GM10248 (cell line): ENCODE results near the gene KAZALD1.

Experiments used
- CTCF ChIA-PET: fragments of 300-600 bp; sonication (Branson Sonifier 250); formaldehyde crosslinking; extraction: SDS; loops from one replicate; lab custom pipeline; 2021; ENCODE audit warnings: antibody characterized with exemption; lab: Yijun Ruan, JAX
- POLR2A ChIA-PET: fragments of 350-650 bp; sonication (Branson Sonifier 250); formaldehyde crosslinking; extraction: SDS; loops from one replicate; lab custom pipeline; 2020; ENCODE audit warnings: antibody characterized with exemption; lab: Yijun Ruan, JAX
- DNase-seq: peaks from one replicate; pipeline ENCODE4 v3.0.0; 2012; ENCODE audit errors: extremely low spot score
- TF ChIP-seq, protein P1 (sequence below): IDR thresholded peaks from 2 replicates; pipeline ENCODE4 v1.5.1; 2012; ENCODE audit warnings: mild to moderate bottlenecking, low read depth; ENCODE audit errors: extremely low read depth, missing control alignments, control extremely low read depth

KAZALD1 gene

GRCh38 chr10:101069441-101069840 is 7.7 kb downstream of the KAZALD1 start:
- ChIA-PET CTCF (interaction anchor here (1.9 to 23.4 kb wide), 5 partner anchors 12 to 50 kb away, joined by 10 to 855 read pairs (median 21); partner anchors contain the start of genes PDZD7 and SFXN3), POLR2A (no interaction called here)
- no peak for DNase-seq
- TF ChIP-seq, protein P1, sequence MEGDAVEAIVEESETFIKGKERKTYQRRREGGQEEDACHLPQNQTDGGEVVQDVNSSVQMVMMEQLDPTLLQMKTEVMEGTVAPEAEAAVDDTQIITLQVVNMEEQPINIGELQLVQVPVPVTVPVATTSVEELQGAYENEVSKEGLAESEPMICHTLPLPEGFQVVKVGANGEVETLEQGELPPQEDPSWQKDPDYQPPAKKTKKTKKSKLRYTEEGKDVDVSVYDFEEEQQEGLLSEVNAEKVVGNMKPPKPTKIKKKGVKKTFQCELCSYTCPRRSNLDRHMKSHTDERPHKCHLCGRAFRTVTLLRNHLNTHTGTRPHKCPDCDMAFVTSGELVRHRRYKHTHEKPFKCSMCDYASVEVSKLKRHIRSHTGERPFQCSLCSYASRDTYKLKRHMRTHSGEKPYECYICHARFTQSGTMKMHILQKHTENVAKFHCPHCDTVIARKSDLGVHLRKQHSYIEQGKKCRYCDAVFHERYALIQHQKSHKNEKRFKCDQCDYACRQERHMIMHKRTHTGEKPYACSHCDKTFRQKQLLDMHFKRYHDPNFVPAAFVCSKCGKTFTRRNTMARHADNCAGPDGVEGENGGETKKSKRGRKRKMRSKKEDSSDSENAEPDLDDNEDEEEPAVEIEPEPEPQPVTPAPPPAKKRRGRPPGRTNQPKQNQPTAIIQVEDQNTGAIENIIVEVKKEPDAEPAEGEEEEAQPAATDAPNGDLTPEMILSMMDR, result no peak

DNA sequence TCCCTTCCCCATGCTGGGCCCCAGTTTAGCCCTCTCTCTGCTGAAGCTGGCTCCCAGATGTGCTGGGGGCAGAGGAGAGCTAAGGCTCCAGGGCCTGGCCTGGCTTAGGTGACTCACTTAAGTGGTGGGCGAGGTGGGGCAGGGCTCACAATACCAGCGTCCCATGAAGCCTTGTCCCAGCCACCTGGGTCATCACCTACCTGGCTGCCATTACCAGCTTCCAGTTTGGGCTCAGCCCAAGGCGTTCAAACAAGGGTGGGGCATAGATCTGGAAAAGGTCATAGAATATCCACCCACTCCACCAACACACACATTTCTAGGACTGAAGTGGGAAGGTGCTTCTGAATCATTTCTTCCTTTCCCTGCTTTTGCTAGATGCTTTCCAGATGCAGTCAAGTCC is 8.3 kb downstream of the KAZALD1 start:
- POLR2A ChIA-PET, result no interaction called here
- TF ChIP-seq, protein P1, result no peak
- DNase-seq, result no peak
- CTCF ChIA-PET, result interaction anchor here (1.9 to 23.4 kb wide), 4 partner anchors 12 to 30 kb away, joined by 10 to 855 read pairs (median 36); partner anchors contain the start of genes PDZD7 and SFXN3

GRCh38 chr10:101071267-101071884 is 9.6 kb downstream of the KAZALD1 start:
- no peak for DNase-seq

GRCh38 chr10:101071885-101072433 is 10.2 kb downstream of the KAZALD1 start:
- ChIA-PET CTCF (interaction anchor here (0.7 to 23.4 kb wide), 8 partner anchors 10 to 70 kb away, joined by 3 to 855 read pairs (median 4); partner anchors contain the start of genes PDZD7 and SFXN3), POLR2A (no interaction called here)
- TF ChIP-seq, protein P1, result no peak
- no peak for DNase-seq

More at GRCh38 chr10:101071267-101071884, 9.6 kb downstream of the KAZALD1 start:
- TF ChIP-seq, protein P1, result no peak
- POLR2A ChIA-PET, result no interaction called here
- CTCF ChIA-PET, result interaction anchor here (0.7 to 23.4 kb wide), 8 partner anchors 10 to 71 kb away, joined by 3 to 855 read pairs (median 4); partner anchors contain the start of genes PDZD7 and SFXN3

- DNase-seq, result no peak
- TF ChIP-seq, protein P1, result no peak
- ChIA-PET POLR2A (no interaction called here), CTCF (no interaction called here)
These were observed 11.1 kb downstream of the KAZALD1 start for GRCh38 chr10:101072923-101073322.

DNA sequence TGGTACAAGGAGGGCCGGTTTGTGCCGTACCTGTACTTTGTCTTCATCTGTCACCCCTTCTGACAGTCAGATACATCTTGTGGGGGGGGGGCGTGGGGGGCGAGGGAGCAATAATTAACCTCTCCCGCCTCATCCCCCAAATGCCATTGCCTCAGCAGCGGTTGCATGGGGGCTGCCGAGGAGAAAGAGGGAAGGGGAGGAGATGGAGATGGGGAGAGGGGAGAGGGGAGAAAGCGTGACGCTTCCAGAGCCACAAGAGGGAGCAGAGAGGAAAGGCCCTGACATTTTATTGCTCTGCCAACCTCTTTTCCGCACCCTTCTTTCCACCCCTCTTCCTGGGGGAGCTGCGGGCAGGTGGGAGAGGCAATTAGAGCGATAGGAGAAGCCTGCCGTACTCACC is 11.8 kb downstream of the KAZALD1 start:
- ChIA-PET CTCF (interaction anchor here (0.7 to 3.1 kb wide), 5 partner anchors 10 to 27 kb away, joined by 3 to 16 read pairs (median 4); no protein-coding TSS in a partner anchor), POLR2A (no interaction called here)
- no peak for DNase-seq
- TF ChIP-seq, protein P1, result no peak
